T-helper 1 cell (primary cell): Measurements from ENCODE around the gene STPG2.

Experiments
- DNase-seq, 5 donors: peaks; one replicate each; pipeline ENCODE4 v3.0.0-alpha.2; 2012 to 2020

Gene STPG2

GRCh38 chr4:98092833-98093439, 50.3 kb downstream of the STPG2 start:
- DNase-seq = no peak

GRCh38 chr4:98081936-98082335, 61.3 kb downstream of the STPG2 start:
- DNase-seq = no peak

- no peak for DNase-seq
Observed at GRCh38 chr4:98068495-98068894, 74.8 kb downstream of the STPG2 start.

- DNase-seq = no peak
Observed at GRCh38 chr4:98055800-98056501, 87.3 kb downstream of the STPG2 start.

- DNase-seq = no peak
Observed at GRCh38 chr4:98046665-98047064, 96.6 kb downstream of the STPG2 start.

GRCh38 chr4:98030059-98030458, 113.2 kb downstream of the STPG2 start:
- no peak for DNase-seq

- DNase-seq = no peak
Observed at GRCh38 chr4:98027827-98028226, 115.4 kb downstream of the STPG2 start.

- DNase-seq = no peak
Observed at GRCh38 chr4:98026362-98026761, 116.9 kb downstream of the STPG2 start.

GRCh38 chr4:98006814-98007412, 136.4 kb downstream of the STPG2 start:
- DNase-seq = no peak

- no peak for DNase-seq
Observed at GRCh38 chr4:98006060-98006459, 137.2 kb downstream of the STPG2 start.

GRCh38 chr4:98000940-98001339, 142.3 kb downstream of the STPG2 start:
- DNase-seq = no peak

- DNase-seq = no peak
Observed at GRCh38 chr4:97998203-97998602, 145.1 kb downstream of the STPG2 start.

GRCh38 chr4:97994765-97995465, 148.4 kb downstream of the STPG2 start:
- DNase-seq = no peak

- DNase-seq = no peak
Observed at GRCh38 chr4:97990409-97990808, 152.9 kb downstream of the STPG2 start.

GRCh38 chr4:97987019-97987648, 156.1 kb downstream of the STPG2 start:
- DNase-seq = no peak

GRCh38 chr4:97984545-97985131, 158.6 kb downstream of the STPG2 start:
- DNase-seq = no peak

GRCh38 chr4:97978791-97979488, 164.3 kb downstream of the STPG2 start:
- DNase-seq = no peak

- no peak for DNase-seq
Observed at GRCh38 chr4:97953171-97953941, 189.9 kb downstream of the STPG2 start.

- no peak for DNase-seq
Observed at GRCh38 chr4:97952763-97953162, 190.5 kb downstream of the STPG2 start.

GRCh38 chr4:97950836-97951235, 192.4 kb downstream of the STPG2 start:
- DNase-seq = no peak

GRCh38 chr4:97942951-97943350, 200.3 kb downstream of the STPG2 start:
- DNase-seq = no peak
